ENCODE measurements around the gene TRIM37. TPM values are rescaled to one million over a fixed set of nuclear protein-coding genes. Genes with fewer than 3 reads are reported as not detected.

Gene TRIM37
- total RNA-seq: 10 to 100 TPM; 19.9 to 24.1 TPM

GRCh38 chr17:59106463-59107305, at the start of gene TRIM37:
Gene TRIM37, minus strand, starts transcription at chr17:59106880. Its CDS starts 419 bp downstream, at chr17:59106461.
- Mint-ChIP-seq H3K4me3 (peak within 1 kb of the TSS; percentile 96), H3K4me1 (ENCODE audit: low read depth) (peaks cover 54% of the 10 kb centered on the region), H3K27me3 (ENCODE audit: low read depth) (no peaks in the 10 kb centered on the region), H3K27ac (peak within 1 kb of the TSS; percentile 89), H3K36me3 (ENCODE audit: low read depth) (peaks cover 23% of the 10 kb centered on the region), H3K9me3 (no peaks in the 10 kb centered on the region)
- CTCF ChIA-PET: interaction anchor here (1.7 kb wide), 1 partner anchor 49 kb away, joined by 3 read pairs; the partner anchor contains the start of gene PRR11
- intact Hi-C loops (cut with micrococcal nuclease): loop anchor here (1.0 to 5.0 kb wide), 11 partner anchors 49 to 769 kb away; partner anchors contain the start of genes CLTC, GDPD1, PRR11 and RAD51C
- DNase-seq: peak; percentile 99

GRCh38 chr17:59155439-59156177, 48.9 kb upstream of the TRIM37 start, which contains the start of gene PRR11:
Gene PRR11, plus strand, starts transcription at chr17:59155746. Its CDS starts 14,007 bp downstream, at chr17:59169753.
- Mint-ChIP-seq H3K36me3 (ENCODE audit: low read depth) (peaks cover 10% of the 10 kb centered on the region), H3K27me3 (ENCODE audit: low read depth) (no peaks in the 10 kb centered on the region), H3K4me3 (no peak within 1 kb of the TSS), H3K4me1 (ENCODE audit: low read depth) (peaks cover 25% of the 10 kb centered on the region), H3K9me3 (no peaks in the 10 kb centered on the region), H3K27ac (no peak within 1 kb of the TSS)
- intact Hi-C loops (cut with micrococcal nuclease): loop anchor here (1.0 to 5.0 kb wide), 16 partner anchors 49 to 1522 kb away; partner anchors contain the start of genes APPBP2, BCAS3, CLTC and DHX40
- CTCF ChIA-PET: interaction anchor here (0.5 to 0.9 kb wide), 3 partner anchors 10 to 49 kb away, joined by 3 read pairs; partner anchors contain the start of gene TRIM37
- peak; percentile 97 for DNase-seq

- H3K36me3 Mint-ChIP-seq (ENCODE audit: low read depth): peaks cover 10% of the 10 kb centered on the region
Observed at GRCh38 chr17:59154721-59155438, 48.2 kb upstream of the TRIM37 start, which contains the start of gene SKA2. Gene SKA2, minus strand, starts transcription at chr17:59155186. Its CDS starts 23 bp downstream, at chr17:59155163.

GRCh38 chr17:59154292-59154720, 47.6 kb upstream of the TRIM37 start:
- Mint-ChIP-seq H3K27ac (no peak overlapping the region), H3K36me3 (ENCODE audit: low read depth) (peaks cover 10% of the 10 kb centered on the region), H3K27me3 (ENCODE audit: low read depth) (no peaks in the 10 kb centered on the region), H3K4me3 (no peak overlapping the region), H3K4me1 (ENCODE audit: low read depth) (peaks cover 35% of the 10 kb centered on the region), H3K9me3 (no peaks in the 10 kb centered on the region)
- intact Hi-C loops (cut with micrococcal nuclease): loop anchor here (2.0 kb wide), 3 partner anchors 464 to 1372 kb away; partner anchors contain the start of genes APPBP2 and CLTC
- CTCF ChIA-PET: no interaction called here
- DNase-seq: peak; percentile 71

More at GRCh38 chr17:59154721-59155438, 48.2 kb upstream of the TRIM37 start, which contains the start of gene SKA2:
- Mint-ChIP-seq H3K4me3 (no peak within 1 kb of the TSS), H3K27ac (no peak within 1 kb of the TSS), H3K27me3 (ENCODE audit: low read depth) (no peaks in the 10 kb centered on the region), H3K4me1 (ENCODE audit: low read depth) (peaks cover 29% of the 10 kb centered on the region), H3K9me3 (no peaks in the 10 kb centered on the region)
- CTCF ChIA-PET: interaction anchor here (0.5 to 0.9 kb wide), 3 partner anchors 46 to 58 kb away, joined by 3 read pairs; partner anchors contain the start of gene TRIM37
- intact Hi-C loops (cut with micrococcal nuclease): loop anchor here (1.0 to 5.0 kb wide), 16 partner anchors 49 to 1522 kb away; partner anchors contain the start of genes APPBP2, BCAS3, CLTC and DHX40
- peak; percentile 99 for DNase-seq

- peak overlapping the region; percentile 22 for H3K27ac Mint-ChIP-seq
- no peaks in the 10 kb centered on the region for H3K27me3 Mint-ChIP-seq (ENCODE audit: low read depth)
- no peak overlapping the region for H3K4me3 Mint-ChIP-seq
- intact Hi-C loops (cut with micrococcal nuclease): no loop called here
- H3K36me3 Mint-ChIP-seq (ENCODE audit: low read depth): peaks cover 10% of the 10 kb centered on the region
- H3K9me3 Mint-ChIP-seq: no peaks in the 10 kb centered on the region
- H3K4me1 Mint-ChIP-seq (ENCODE audit: low read depth): peaks cover 39% of the 10 kb centered on the region
- DNase-seq: no peak
- CTCF ChIA-PET: interaction anchor here (0.6 kb wide), 1 partner anchor 12 kb away, joined by 3 read pairs; no protein-coding TSS in a partner anchor
Observed at GRCh38 chr17:59152925-59153324, 46.2 kb upstream of the TRIM37 start.

- CTCF ChIA-PET: interaction anchor here (0.7 to 1.0 kb wide), 2 partner anchors 15 to 42 kb away, joined by 3 read pairs; no protein-coding TSS in a partner anchor
- H3K27ac Mint-ChIP-seq: no peak overlapping the region
- no peak for DNase-seq
- no peaks in the 10 kb centered on the region for H3K9me3 Mint-ChIP-seq
- peaks cover 11% of the 10 kb centered on the region for H3K36me3 Mint-ChIP-seq (ENCODE audit: low read depth)
- H3K4me3 Mint-ChIP-seq: no peak overlapping the region
- intact Hi-C loops (cut with micrococcal nuclease): no loop called here
- peaks cover 39% of the 10 kb centered on the region for H3K4me1 Mint-ChIP-seq (ENCODE audit: low read depth)
- H3K27me3 Mint-ChIP-seq (ENCODE audit: low read depth): no peaks in the 10 kb centered on the region
Observed at GRCh38 chr17:59151591-59151990, 44.9 kb upstream of the TRIM37 start.

GRCh38 chr17:59151006-59151405, 44.3 kb upstream of the TRIM37 start:
- CTCF ChIA-PET: no interaction called here
- peaks cover 11% of the 10 kb centered on the region for H3K36me3 Mint-ChIP-seq (ENCODE audit: low read depth)
- H3K27me3 Mint-ChIP-seq (ENCODE audit: low read depth): no peaks in the 10 kb centered on the region
- H3K9me3 Mint-ChIP-seq: no peaks in the 10 kb centered on the region
- H3K4me3 Mint-ChIP-seq: no peak overlapping the region
- no peak overlapping the region for H3K27ac Mint-ChIP-seq
- DNase-seq: no peak
- peaks cover 38% of the 10 kb centered on the region for H3K4me1 Mint-ChIP-seq (ENCODE audit: low read depth)
- intact Hi-C loops (cut with micrococcal nuclease): no loop called here

GRCh38 chr17:59149841-59150511, 43.3 kb upstream of the TRIM37 start:
- Mint-ChIP-seq H3K27me3 (ENCODE audit: low read depth) (no peaks in the 10 kb centered on the region), H3K36me3 (ENCODE audit: low read depth) (peaks cover 14% of the 10 kb centered on the region), H3K9me3 (no peaks in the 10 kb centered on the region), H3K4me1 (ENCODE audit: low read depth) (peaks cover 46% of the 10 kb centered on the region), H3K4me3 (no peak overlapping the region), H3K27ac (no peak overlapping the region)
- intact Hi-C loops (cut with micrococcal nuclease): no loop called here
- no peak for DNase-seq
- CTCF ChIA-PET: interaction anchor here (0.8 kb wide), 1 partner anchor 17 kb away, joined by 3 read pairs; no protein-coding TSS in a partner anchor

GRCh38 chr17:59149051-59149450, 42.4 kb upstream of the TRIM37 start:
- H3K4me3 Mint-ChIP-seq: no peak overlapping the region
- H3K9me3 Mint-ChIP-seq: no peaks in the 10 kb centered on the region
- H3K27me3 Mint-ChIP-seq (ENCODE audit: low read depth): no peaks in the 10 kb centered on the region
- no peak for DNase-seq
- intact Hi-C loops (cut with micrococcal nuclease): no loop called here
- peaks cover 10% of the 10 kb centered on the region for H3K36me3 Mint-ChIP-seq (ENCODE audit: low read depth)
- H3K4me1 Mint-ChIP-seq (ENCODE audit: low read depth): peaks cover 42% of the 10 kb centered on the region
- H3K27ac Mint-ChIP-seq: no peak overlapping the region
- CTCF ChIA-PET: interaction anchor here (0.8 kb wide), 1 partner anchor 18 kb away, joined by 3 read pairs; no protein-coding TSS in a partner anchor

GRCh38 chr17:59145571-59146096, 39.0 kb upstream of the TRIM37 start:
- CTCF ChIA-PET: interaction anchor here (1.1 to 1.2 kb wide), 2 partner anchors 15 to 19 kb away, joined by 4 to 9 read pairs; no protein-coding TSS in a partner anchor
- no peaks in the 10 kb centered on the region for H3K9me3 Mint-ChIP-seq
- no peak overlapping the region for H3K27ac Mint-ChIP-seq
- no peaks in the 10 kb centered on the region for H3K27me3 Mint-ChIP-seq (ENCODE audit: low read depth)
- peaks cover 23% of the 10 kb centered on the region for H3K4me1 Mint-ChIP-seq (ENCODE audit: low read depth)
- H3K36me3 Mint-ChIP-seq (ENCODE audit: low read depth): peaks cover 9% of the 10 kb centered on the region
- no peak for DNase-seq
- no peak overlapping the region for H3K4me3 Mint-ChIP-seq
- intact Hi-C loops (cut with micrococcal nuclease): no loop called here

- no peak overlapping the region for H3K27ac Mint-ChIP-seq
- H3K36me3 Mint-ChIP-seq (ENCODE audit: low read depth): peaks cover 7% of the 10 kb centered on the region
- no peak overlapping the region for H3K4me3 Mint-ChIP-seq
- no peaks in the 10 kb centered on the region for H3K27me3 Mint-ChIP-seq (ENCODE audit: low read depth)
- CTCF ChIA-PET: no interaction called here
- DNase-seq: no peak
- H3K4me1 Mint-ChIP-seq (ENCODE audit: low read depth): peaks cover 11% of the 10 kb centered on the region
- H3K9me3 Mint-ChIP-seq: no peaks in the 10 kb centered on the region
- intact Hi-C loops (cut with micrococcal nuclease): no loop called here
Observed at GRCh38 chr17:59141860-59142259, 35.2 kb upstream of the TRIM37 start.
